ENCODE data around the gene PCGF3. TPM values are rescaled to one million over a fixed set of nuclear protein-coding genes. Genes with fewer than 3 reads are reported as not detected.

The PCGF3 gene
- total RNA-seq, 1 experiment from 2014 or later: 66.3 TPM

GRCh38 chr4:726235-726787 lies 20.7 kb downstream of the PCGF3 start:
- ChIA-PET RAD21 (ENCODE audit: low non-redundant PET in 1 of 2, low total read pairs in 2 of 2, uncharacterized antibody in 2 of 2, unreplicated experiment in 2 of 2) (no interaction called here), POLR2A (no interaction called here), CTCF (no interaction called here)
- H3K79me2 ChIP-seq (ENCODE audit: insufficient read depth, low read length): peaks cover 45% of the 10 kb centered on the region
- H3K9me2 ChIP-seq (ENCODE audit: insufficient read depth): no peaks in the 10 kb centered on the region
- no peak overlapping the region for H3K27ac ChIP-seq (ENCODE audit: low read depth, low read length)
- H3K9ac ChIP-seq (ENCODE audit: low read length): no peak overlapping the region
- intact Hi-C loops (cut with micrococcal nuclease): no loop called here
- ATAC-seq (no peak), DNase-seq (ENCODE audit: low read depth, low spot score) (no peak)
- no peak overlapping the region for H2AFZ ChIP-seq (ENCODE audit: low read depth, low read length, poor library complexity, severe bottlenecking)
- TF ChIP-seq SIN3A (IDR thresholded peaks at IDR 0.05; ENCODE audit: low read depth): no peak
- TF ChIP-seq CBX3 (IDR thresholded peaks at IDR 0.05; ENCODE audit: low read depth): no peak
- no peak for TF ChIP-seq ELF1 (IDR thresholded peaks at IDR 0.05; ENCODE audit: borderline replicate concordance, low read depth)
- TF ChIP-seq REST (IDR thresholded peaks at IDR 0.05; ENCODE audit: low read depth): no peak
- TF ChIP-seq EGR1 (IDR thresholded peaks at IDR 0.05; ENCODE audit: low read depth): no peak
- TF ChIP-seq ZBTB33 (IDR thresholded peaks at IDR 0.05; ENCODE audit: extremely low read depth, insufficient replicate concordance, low read length): no peak
- no peak for TF ChIP-seq CTCF (IDR thresholded peaks at IDR 0.05 in 2 of 3, conservative IDR thresholded peaks at IDR 0.05 in 1 of 3; ENCODE audit: borderline replicate concordance in 1 of 3, insufficient read depth in 1 of 3, low read depth in 2 of 3, low read length in 2 of 3)
- TF ChIP-seq ZFX (IDR thresholded peaks at IDR 0.05): no peak
- no peaks in the 10 kb centered on the region for H3K9me3 ChIP-seq (ENCODE audit: control insufficient read depth in 1 of 2, insufficient read depth in 1 of 2, low read depth in 1 of 2, low read length in 2 of 2)
- H3K4me1 ChIP-seq (ENCODE audit: control insufficient read depth in 1 of 2, insufficient read depth in 2 of 2, low read length in 2 of 2): no peaks in the 10 kb centered on the region
- peaks cover 2 to 3% of the 10 kb centered on the region in 2 experiments; a peak in 2 of 4 replicates for H3K36me3 ChIP-seq (ENCODE audit: control insufficient read depth in 1 of 2, insufficient read depth in 2 of 2, low read length in 2 of 2)
- H3K4me3 ChIP-seq (replicated peaks in 1 of 2; ENCODE audit: low read depth in 1 of 2, low read length in 2 of 2): no peak overlapping the region
- no peaks in the 10 kb centered on the region for H4K20me1 ChIP-seq (ENCODE audit: insufficient read depth)
- no TSS peak for BruUV-seq (replicated peaks)
- H3K4me2 ChIP-seq (ENCODE audit: low read length): no peak overlapping the region
- H3K27me3 ChIP-seq (ENCODE audit: insufficient read depth, low read length): no peaks in the 10 kb centered on the region
